Activated CD8-positive, alpha-beta memory T cell treated with anti-CD3 and anti-CD28 coated beads, Interleukin-2, amount 50 U/mL, for 24 hours (primary cell): ENCODE data around the gene LAMTOR3.

ENCODE experiments used
- DNase-seq: peaks from one replicate; pipeline ENCODE4 v3.0.0-alpha.2; 2020; ENCODE audit errors: extremely low read depth

LAMTOR3 gene

DNA sequence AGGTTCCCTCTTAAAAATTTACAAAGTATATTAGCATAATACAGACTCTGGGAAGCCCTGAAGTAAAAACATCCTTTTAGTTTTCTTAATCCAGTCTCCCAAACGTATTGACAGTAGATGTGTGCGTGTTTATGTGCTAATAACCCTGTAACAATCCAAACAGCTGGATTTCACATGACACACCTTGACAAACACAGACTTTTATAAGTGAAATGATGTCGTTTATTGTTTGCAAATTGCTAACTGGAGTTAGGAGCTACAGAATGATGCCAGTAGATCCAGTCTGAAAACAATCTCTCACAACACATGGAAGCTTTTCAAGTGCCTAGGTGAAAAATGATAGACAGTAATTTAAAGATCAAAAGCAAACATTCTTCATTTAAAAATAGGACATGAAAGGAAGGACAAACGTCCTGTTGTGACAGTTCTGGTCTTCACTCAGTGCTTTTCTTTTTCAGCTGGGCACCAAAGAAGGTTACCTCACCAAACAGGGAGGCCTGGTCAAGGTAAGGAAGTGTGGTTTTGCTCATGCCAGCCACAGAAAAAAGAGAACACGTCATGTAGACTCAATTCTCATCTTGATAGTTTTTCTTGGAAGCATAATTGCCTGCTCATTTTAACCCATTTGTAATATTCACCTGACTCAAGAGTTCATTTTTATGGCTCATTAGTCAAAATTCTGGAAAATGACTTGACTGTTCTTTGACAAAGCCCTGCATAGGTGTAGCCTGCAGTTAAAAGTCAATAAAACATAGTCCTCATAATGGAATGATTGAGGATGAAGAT, 32.9 kb downstream of the LAMTOR3 start:
- no peak for DNase-seq

DNA sequence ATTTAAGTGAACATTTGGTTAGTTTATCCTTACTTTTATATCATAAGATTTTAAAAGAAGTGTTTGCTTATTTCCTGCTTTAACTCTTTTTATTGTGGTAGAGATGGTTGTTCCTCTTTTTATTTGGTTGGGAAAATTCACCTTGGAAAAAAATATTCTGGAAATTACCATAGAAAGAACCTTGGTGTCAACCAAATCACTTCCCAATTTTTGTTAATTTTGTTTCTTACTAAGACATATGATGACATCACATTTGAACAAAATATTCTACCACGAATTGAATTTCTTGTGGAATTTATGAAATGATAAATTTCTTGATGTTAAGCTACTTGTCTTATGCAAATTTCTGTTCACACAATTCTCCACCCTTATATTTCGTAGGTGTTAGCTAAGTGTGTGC, 33.7 kb downstream of the LAMTOR3 start:
- DNase-seq = no peak

DNA sequence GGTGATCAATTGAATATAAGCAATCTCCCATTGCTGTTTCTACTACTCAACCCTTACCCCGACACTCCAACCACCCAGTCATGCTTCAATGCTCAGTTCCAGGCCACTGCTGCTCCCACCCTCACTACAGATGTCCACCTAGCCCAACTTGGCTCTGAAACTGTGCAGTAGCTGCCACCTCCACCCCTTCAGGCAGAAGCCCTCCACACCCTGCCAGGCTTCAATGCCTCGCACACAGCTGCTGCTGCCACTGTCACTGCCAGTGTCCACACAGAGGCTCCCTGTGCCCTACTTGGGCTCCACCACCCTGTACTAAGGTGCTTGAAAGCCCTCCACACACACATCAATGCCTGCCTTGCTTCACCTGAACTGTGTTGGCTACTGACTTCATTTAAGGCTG, 34.6 kb downstream of the LAMTOR3 start:
- no peak for DNase-seq

DNA sequence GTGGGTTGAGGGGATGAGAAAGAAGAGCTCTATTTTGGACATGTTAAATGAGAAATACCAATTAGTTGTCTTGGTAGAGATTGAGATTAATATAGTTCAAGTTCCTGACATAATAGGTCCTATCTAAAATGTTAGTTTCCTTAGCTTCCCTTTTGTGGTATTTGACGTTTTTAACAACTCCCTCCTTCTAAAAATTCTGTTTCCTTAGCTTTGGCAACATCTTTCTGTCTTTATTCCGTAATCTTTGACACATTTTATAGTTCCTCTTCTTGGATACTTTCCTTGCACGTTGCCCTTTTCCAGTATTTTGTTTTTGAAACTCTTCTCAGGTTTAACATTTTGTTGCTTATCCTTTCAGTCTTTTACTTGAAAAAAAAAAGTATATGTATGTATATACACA, 36.9 kb downstream of the LAMTOR3 start:
- no peak for DNase-seq

DNA sequence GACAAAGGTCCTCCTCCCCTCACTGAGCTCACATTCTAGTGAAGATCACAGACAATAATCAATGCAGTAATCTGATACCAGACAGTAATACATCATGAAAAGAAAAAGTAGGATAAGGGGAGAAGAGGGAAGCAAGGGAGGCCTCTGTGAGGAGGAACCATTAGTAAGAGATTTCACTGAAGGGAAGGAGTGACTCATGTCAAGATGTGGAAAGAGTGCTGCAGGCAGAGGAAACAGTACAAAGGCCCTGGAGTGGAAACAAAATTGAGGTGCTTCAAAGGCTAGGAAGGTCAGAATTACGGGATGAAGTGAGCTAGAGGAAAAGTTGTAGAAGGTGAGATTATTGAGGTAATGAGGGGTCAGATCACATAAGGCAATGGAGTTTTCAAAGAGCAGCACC, 38.1 kb downstream of the LAMTOR3 start:
- DNase-seq = no peak

DNA sequence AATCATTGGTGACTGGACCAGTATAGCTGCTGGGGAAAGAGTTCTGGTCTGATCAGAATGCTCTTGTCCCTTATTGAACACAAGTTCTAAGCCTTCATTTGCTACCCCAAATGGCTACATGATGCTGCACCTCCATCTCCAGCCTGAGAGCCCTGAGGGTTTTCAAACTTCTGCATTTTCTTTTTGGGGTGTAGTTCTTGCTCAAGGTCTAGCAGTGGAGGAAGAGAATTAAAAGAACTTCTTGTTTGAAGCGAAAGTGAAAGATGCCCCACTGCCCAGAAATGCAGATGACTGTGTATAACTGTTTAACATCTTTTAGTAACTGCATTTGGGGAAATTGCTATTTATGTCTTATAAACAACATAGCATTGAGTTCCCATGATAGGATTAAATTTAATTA, 38.5 kb downstream of the LAMTOR3 start:
- DNase-seq = no peak

DNA sequence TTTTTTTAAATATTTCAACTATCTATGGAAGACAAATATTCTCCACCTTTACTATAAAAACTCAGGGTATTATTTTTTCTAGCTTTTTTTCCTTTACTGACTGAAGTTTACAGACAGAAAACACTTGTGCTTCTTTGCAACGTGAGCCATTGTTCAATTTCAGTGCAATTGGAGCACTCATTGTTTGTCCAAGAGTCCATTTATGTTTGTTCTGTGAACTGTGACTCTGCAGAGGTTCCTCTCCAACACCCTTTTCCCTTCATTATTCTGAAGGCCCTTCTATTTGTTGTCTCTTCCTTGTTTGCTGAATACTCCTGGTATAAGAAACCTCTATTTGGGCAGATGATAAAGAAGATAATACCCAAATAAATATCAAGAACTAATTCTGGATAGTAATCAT, 40.2 kb downstream of the LAMTOR3 start:
- DNase-seq = no peak

DNA sequence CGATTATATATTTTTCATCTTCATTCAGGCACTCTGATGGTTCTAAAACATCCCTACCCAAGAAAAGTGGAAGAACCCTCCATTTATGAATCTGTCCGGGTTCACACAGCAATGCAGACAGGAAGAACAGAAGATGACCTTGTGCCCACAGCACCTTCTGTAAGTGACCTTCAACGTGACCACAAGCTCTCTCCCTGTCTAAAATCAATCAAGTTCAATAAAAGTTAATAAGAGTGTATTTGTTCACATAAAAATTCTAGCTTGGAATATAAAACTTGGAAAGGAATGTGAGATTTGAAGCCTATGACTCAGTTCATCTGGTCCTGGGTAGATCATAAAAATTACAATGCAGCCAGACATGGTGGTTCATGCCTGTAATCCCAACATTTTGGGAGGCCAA, 41.0 kb downstream of the LAMTOR3 start:
- DNase-seq = no peak

DNA sequence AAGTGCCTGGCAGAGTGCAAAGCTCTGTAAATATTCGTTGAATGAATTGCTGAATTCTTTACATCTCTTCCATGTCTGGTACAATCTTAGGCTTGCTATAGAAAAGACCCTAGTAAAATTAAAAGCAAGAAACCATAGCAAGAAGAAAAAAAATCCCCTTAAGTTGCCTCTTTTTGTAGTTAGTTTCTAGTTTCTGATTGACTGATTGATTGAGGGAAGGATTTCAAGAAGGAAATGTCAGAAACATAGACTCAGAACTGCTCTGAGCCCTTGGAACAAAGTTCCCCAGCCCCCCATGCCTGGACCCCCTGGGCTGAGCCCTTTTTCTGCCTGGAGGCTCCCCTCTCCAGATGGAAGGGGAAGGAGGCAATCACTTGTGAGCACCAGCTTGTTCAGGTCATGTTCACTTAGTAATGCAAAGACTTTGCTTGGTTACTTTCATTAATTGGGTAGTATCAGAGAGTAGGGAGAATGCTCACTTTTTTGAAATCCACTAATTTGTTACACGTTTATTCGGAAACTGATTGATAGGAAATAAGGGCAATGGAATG, 42.0 kb downstream of the LAMTOR3 start:
- no peak for DNase-seq

DNA sequence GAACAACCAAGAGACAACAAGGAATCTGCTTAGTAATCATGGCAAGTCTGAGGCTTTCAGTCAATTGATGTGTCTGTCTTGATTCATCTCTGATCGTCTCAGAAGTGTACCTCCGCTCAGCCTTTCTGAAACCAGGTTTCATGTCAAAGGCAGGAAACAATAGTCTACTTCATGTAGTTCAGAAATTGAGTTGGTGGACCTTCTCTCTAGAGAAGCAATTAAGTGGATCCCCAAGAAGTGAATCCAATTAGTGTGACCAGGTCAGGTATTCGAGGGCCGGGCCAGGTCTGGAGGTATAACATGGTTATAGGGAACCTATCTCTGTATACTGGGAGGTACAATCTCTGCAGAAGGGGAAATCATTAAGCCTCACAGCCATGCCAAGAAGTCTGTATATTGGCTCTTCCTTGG, 45.6 kb downstream of the LAMTOR3 start:
- DNase-seq = no peak

DNA sequence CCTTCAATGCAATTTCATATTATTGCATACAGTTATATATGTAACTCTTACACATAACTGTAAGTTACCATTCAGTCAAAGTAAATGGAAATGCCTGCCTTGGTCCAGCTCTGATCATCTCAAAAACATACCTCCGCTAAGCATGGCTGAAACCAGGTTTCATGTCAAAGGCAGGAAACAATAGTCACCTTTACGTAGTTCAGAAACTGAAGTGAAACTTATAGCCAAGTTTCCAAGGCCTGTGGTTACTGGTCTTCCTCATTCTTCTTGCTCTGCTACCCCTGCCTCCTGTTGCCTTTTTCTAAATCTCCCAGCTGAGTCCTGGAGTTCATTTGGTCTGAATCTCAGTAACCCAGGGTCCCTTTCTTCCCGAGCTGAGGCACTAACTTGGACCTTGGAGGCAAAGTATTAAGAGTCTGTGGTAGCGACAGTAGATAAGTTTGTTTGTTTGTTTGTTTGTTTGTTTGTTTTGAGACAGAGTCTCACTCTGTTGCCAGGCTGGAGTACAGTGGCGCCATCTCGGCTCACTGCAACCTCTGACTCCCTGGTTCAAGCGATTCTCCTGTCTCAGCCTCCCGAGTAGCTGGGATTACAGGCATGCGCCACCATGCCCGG, 46.8 kb downstream of the LAMTOR3 start:
- no peak for DNase-seq

DNA sequence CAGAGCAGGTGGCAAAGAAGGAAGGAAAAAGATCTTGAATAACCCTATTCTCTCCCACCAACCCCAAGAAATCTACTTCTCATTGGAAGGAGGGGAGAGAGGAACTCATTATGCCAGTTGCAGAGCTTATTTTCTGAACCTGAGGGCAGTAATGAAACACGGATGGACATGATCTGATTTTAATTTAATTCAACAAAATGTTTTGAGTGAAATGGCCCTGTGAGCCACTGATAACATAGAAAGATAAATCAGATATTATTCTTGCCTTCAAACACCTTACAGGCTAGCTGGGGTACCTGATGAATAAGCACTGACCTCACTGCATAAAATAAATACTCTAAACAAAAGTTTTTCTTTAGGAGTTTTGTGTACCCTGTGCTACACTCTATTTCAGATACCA, 47.3 kb downstream of the LAMTOR3 start:
- DNase-seq = no peak

DNA sequence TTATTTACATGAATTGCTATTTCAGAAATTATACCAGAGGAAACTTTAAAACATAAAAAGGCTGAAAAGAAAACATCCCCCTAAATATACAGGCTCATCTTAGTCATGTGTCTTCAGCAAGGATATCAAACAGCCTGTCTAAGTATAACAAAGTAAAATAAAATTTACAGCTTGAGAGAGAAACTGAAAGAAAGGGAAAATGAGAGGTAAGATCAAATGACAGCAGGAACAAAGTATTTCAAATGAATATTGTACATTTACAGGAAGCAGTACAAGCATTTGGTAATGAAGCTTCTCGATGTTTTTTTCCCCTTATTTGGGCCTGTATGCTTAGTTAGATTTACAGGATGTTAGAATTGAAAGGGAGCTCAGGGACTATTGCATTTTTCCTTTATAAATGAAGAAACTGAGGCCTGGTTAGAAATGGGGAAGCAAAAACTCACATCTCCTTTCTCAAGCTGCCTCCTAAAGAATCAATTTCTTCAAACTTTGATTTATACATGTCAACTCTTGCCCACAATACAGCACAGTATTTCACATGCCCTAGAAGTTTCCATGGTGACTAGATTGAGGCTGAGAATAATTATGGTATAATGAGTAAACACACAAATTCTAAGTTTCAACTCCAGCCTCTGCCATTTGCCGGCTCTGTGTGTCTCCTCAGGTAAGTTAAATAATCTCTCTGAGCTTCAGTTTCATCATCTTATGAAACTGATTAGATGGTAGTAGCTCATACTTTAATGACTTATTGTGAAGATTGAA, 48.3 kb downstream of the LAMTOR3 start:
- no peak for DNase-seq

DNA sequence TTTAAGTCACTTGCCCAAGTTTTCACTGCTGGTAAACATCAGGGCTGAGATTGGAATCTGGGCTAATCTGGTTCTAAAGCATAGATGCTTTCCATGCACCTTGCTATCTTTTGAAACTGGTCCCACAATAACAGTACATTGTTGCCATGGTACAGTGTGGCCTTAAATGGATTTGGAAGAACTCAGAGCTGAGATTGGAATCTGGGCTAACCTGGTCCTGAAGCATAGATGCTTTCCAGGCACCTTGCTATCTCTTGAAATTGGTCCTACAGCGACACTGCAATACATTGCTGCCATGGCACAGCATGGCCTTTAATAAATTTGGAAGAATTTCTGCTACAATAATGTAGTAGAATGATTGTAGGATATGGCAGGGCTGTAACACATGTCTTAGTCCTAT, 49.0 kb downstream of the LAMTOR3 start:
- no peak for DNase-seq

DNA sequence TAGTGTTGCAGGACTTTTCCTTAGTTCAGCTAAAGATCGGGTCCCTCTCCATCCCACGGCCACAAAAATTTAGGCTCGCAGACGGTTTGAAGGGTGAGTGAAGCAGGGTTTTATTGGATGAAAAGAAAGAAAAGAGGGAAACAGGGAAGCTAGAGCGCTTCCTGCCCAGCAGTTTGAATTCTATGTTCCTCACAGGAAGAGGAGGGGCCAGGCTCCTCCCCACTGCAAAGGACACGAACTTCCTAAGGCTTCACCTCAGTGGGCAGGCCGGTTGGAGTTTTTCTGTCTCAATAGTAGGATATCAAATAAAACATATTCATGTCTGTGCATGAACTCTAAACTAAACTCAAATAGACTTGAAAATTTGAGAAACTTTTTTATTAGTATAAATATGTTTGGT, 50.2 kb downstream of the LAMTOR3 start:
- DNase-seq = no peak

DNA sequence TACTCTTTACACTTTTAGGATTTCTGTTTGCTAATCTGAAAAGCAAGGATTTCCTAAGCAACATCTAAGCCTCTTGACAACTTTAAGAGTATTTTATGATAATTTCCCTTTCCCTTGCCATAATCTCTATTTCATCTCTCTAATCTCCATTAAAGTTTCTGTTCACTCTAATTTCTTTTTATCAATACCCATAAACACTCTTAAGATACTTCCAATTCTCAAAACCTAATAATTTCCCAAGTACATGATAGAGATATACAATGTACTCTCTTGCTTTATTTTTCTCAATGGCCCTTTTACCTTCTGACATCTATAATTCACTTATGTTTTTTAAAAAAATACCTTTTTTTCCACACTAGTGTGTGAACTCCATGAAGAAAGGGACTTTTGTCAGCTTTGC, 50.8 kb downstream of the LAMTOR3 start:
- no peak for DNase-seq

DNA sequence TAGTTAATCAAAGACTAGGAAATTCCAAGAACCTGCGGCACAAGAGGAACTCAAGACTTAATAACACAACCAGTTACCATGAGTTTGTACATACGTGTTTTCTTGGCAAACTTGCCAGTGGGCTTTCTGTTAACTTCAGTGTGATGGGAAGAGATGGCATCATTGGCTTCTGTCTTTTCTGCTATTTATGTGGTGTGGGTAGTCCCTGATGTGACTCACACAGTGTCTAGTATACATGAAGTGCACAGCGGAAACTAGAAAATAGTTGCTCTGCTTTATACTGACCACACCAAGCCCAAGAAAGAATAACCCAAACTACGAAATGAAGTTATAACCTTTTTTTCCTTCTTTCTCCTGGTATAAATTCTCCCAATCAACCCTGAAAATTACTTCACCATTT, 53.1 kb downstream of the LAMTOR3 start:
- no peak for DNase-seq

DNA sequence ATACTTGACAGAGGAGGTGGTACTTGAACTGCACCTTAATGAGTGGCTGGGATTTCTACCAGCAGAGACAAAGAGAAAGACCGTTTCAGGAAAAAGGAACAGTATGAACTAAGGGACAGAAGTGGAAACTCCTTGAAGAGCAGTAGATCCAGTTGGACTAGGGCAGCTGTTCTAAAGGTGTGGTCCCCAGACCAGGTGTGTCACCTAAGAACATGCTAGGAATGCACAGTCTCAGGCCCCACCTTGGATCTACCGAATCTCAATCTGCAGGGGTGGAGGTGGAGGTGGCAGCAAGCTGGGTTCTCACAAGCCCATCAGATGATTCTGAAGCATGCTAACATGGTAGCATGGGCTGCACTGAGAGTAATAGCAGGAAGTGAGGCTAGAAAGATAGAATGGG, 55.3 kb downstream of the LAMTOR3 start:
- no peak for DNase-seq

DNA sequence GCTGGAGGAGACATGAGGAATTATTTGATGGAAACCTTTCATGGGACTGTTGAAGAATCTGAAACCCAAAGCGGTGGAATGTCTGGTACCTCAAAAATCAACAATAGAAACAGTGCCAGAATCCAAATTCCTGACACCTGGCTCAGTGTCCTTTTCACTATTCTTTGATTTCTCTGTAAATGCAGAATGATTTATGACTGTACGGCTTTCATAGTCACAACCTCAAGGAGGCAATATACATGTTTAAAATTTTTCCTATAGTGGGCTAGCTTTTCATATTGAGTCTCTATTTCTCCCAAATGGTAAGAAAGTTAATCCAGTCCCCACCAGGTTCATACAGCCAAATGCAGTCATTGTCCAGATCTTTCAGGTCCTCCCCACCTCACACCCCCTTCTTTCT, 58.3 kb downstream of the LAMTOR3 start:
- no peak for DNase-seq

DNA sequence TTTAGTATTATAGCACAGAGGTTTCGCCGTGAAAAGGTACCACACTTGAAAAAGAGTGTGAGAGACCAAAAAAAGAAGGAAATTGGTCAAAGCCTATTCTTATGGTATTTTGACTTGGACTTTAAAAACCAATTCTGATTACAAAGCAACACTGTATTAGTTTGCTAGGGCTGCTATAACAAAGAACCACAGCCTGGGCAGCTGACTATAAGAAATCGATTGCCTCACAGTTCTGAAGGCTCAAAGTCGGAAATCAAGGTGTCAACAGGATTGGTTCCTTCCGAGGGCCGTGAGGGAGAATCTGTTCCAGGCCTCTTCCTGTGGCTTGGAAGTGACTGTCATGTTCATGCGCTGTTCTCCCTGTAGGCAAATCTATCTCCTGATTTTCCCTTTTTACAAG, 59.7 kb downstream of the LAMTOR3 start:
- DNase-seq = no peak

DNA sequence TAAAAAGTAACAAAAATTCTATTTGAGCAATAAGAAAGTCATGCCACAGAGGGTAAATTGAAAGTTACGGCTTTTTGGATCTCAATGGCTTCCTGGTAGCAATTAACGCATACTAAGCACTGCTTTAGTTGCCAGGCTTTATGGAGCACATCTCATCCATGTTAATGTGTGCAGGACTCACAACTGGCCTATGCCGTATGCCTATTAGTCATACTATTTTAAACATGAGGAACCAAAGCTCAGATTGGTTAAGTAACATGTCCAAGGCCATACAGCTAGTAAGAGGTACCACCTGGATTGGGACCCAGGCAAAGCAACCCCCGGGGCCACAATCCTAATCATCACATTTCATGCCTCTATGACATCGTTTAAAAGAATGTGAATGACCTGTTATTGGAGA, 60.5 kb downstream of the LAMTOR3 start:
- no peak for DNase-seq

DNA sequence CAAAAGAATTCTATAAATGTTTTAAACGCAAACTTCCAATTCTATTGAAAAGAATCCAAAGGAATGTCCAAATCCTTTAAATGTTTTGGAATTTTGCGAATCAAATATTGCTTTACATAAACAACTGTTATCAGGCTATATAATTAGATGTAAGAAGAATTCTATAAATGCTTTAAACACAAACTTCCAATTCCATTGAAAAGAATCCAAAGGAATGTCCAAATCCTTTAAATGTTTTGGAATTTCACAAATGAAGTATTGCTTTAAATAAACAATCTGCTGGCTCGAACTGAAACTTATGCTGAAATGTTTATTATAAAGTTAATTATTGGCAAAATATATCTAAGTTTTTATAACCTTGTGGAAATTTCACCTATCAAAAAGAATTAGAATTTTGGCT, 61.5 kb downstream of the LAMTOR3 start:
- DNase-seq = no peak

DNA sequence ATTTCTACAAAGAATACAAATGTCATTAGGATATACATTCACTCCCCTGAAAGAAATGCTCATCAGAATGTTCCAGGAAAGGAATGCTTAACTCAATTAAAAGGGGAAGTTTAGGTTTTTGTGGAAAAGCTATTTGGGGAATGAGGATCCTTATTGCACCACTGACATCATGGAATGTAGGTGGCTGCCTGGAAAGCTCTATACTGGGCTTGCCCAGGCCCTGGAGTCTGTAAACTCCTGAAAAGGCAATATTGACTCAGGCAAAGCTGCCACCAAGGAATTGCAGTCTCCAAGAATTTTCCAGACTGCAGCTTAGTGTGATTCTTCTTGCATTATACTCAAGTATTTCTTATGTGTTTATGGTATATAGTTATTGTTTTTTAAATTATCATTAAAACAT, 61.9 kb downstream of the LAMTOR3 start:
- no peak for DNase-seq
